Measurements from ENCODE around the gene CACNA1C. TPM values are rescaled to one million over a fixed set of nuclear protein-coding genes. Genes with fewer than 3 reads are reported as not detected.
"Not testable (repeated sequence)": the region's sequence is repeated elsewhere in the genome, so short reads cannot be mapped to it uniquely, and the experiment has no call there.

The CACNA1C gene
- total and polyA plus RNA-seq, 2 donors from 2014 or later: 1.6 to 17.4 TPM

DNA sequence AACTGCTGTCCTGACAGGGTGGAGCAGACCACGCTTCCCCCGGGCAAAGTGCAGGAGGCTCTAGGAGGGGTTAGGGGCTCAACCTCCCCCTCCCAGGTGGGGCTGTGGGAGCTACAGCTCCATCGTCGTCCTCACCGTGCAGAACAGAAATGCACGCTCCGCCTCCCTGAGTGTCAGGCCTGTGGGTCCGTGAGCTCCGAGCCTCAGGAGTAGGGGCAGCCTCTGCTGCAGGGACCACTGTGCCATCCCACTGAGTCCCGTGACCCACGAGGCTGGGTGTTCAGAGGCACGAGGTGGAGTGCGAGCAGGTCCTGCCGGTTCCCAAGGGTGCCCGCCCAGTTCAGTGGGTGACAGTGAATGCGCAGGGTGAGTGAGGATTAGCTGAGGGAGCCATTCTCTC lies 48.6 kb downstream of the CACNA1C start:
- DNase-seq (no peak), FAIRE-seq (no peak)
- TF ChIP-seq, protein P1, sequence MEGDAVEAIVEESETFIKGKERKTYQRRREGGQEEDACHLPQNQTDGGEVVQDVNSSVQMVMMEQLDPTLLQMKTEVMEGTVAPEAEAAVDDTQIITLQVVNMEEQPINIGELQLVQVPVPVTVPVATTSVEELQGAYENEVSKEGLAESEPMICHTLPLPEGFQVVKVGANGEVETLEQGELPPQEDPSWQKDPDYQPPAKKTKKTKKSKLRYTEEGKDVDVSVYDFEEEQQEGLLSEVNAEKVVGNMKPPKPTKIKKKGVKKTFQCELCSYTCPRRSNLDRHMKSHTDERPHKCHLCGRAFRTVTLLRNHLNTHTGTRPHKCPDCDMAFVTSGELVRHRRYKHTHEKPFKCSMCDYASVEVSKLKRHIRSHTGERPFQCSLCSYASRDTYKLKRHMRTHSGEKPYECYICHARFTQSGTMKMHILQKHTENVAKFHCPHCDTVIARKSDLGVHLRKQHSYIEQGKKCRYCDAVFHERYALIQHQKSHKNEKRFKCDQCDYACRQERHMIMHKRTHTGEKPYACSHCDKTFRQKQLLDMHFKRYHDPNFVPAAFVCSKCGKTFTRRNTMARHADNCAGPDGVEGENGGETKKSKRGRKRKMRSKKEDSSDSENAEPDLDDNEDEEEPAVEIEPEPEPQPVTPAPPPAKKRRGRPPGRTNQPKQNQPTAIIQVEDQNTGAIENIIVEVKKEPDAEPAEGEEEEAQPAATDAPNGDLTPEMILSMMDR (IDR thresholded peaks at IDR 0.05; ENCODE audit: borderline replicate concordance, extremely low read depth, insufficient read depth): no peak
- H3K4me1 ChIP-seq (ENCODE audit: control insufficient read depth in 2 of 3, insufficient read depth in 2 of 3, low read depth in 1 of 3, low read length in 3 of 3): no peaks in the 10 kb centered on the region
- no peak overlapping the region for H3K4me3 ChIP-seq (ENCODE audit: low read length in 3 of 3)
- intact Hi-C loops (cut with DNase I): no loop called here
- no peak overlapping the region for H3K27ac ChIP-seq (ENCODE audit: low read depth in 2 of 2, low read length in 2 of 2)
- no peak overlapping the region for H3K9ac ChIP-seq (ENCODE audit: low read length in 3 of 3)
- no peaks in the 10 kb centered on the region for H3K9me3 ChIP-seq (ENCODE audit: control insufficient read depth in 2 of 3, insufficient read depth in 1 of 3, low read length in 3 of 3)
- H3K36me3 ChIP-seq (ENCODE audit: control insufficient read depth in 2 of 3, insufficient read depth in 3 of 3, low read length in 3 of 3): no peaks in the 10 kb centered on the region
- H3K27me3 ChIP-seq (ENCODE audit: control insufficient read depth, insufficient read depth, low read length): no peaks in the 10 kb centered on the region

DNA sequence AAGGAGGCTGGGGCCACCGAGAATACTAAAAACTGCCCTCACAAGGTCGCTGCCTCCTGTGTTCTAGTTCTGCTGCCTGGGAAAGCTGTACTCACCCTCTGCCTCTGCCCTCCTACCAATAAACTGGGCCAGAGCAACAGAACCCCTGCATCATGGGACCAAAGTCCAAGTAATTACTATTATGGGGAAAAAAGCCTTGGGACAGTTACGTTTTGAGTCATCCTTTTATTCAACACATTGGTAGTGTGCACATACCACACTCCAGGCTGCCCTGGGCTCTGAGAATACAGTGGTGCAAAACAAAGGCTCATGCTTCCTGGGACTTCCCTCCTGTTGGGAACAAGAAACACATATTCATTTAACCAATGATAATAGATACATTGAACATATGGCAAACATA lies 49.0 kb downstream of the CACNA1C start:
- FAIRE-seq (no peak), DNase-seq (no peak)
- H3K36me3 ChIP-seq (ENCODE audit: control insufficient read depth in 2 of 3, insufficient read depth in 3 of 3, low read length in 3 of 3): no peaks in the 10 kb centered on the region
- no peak overlapping the region for H3K9ac ChIP-seq (ENCODE audit: low read length in 3 of 3)
- TF ChIP-seq, protein P1 (IDR thresholded peaks at IDR 0.05; ENCODE audit: borderline replicate concordance, extremely low read depth, insufficient read depth): no peak
- no peaks in the 10 kb centered on the region for H3K4me1 ChIP-seq (ENCODE audit: control insufficient read depth in 2 of 3, insufficient read depth in 2 of 3, low read depth in 1 of 3, low read length in 3 of 3)
- H3K27ac ChIP-seq (ENCODE audit: low read depth in 2 of 2, low read length in 2 of 2): no peak overlapping the region
- H3K9me3 ChIP-seq (ENCODE audit: control insufficient read depth in 2 of 3, insufficient read depth in 1 of 3, low read length in 3 of 3): no peaks in the 10 kb centered on the region
- no peak overlapping the region for H3K4me3 ChIP-seq (ENCODE audit: low read length in 3 of 3)
- no peaks in the 10 kb centered on the region for H3K27me3 ChIP-seq (ENCODE audit: control insufficient read depth, insufficient read depth, low read length)
- intact Hi-C loops (cut with DNase I): no loop called here

DNA sequence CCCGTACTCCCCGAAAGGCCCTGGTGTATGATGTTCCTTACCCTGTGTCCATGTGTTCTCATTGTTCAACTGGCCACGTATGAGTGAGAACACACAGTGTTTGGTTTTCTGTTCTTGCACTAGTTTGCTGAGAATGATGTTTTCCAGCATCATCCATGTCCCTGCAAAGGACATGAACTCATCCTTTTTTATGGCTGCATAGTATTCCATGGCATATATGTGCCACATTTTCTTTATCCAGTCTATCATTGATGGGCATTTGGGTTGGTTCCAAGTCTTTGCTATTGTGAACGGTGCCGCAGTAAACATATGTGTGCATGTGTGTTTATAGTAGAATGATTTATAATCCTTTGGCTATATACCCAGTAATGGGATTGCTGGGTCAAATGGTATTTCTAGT lies 49.9 kb downstream of the CACNA1C start:
- H3K27me3 ChIP-seq (ENCODE audit: control insufficient read depth, insufficient read depth, low read length); H3K9me3 ChIP-seq (ENCODE audit: control insufficient read depth in 2 of 3, insufficient read depth in 1 of 3, low read length in 3 of 3); H3K36me3 ChIP-seq (ENCODE audit: control insufficient read depth in 2 of 3, insufficient read depth in 3 of 3, low read length in 3 of 3); intact Hi-C loops (cut with DNase I); H3K4me3 ChIP-seq (ENCODE audit: low read length in 3 of 3); FAIRE-seq; H3K9ac ChIP-seq (ENCODE audit: low read length in 3 of 3); H3K27ac ChIP-seq (ENCODE audit: low read depth in 2 of 2, low read length in 2 of 2); DNase-seq; H3K4me1 ChIP-seq (ENCODE audit: control insufficient read depth in 2 of 3, insufficient read depth in 2 of 3, low read depth in 1 of 3, low read length in 3 of 3): not testable (repeated sequence)

DNA sequence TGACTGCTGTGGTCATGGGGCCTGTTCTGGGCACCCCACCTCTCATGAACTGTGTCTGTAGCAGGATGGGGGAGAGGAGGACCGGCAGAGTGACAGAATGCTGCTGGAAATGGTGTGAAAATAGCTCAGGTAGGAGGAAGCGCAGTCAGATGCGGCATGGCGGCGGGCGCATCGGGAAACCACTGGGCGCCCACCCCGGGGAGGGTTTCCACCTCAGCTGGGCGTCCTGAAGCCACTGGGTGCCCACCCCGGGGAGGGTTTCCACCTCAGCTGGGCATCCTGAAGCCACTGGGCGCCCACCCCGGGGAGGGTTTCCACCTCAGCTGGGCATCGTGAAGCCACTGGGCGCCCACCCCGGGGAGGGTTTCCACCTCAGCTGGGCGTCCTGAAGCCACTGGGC lies 52.6 kb downstream of the CACNA1C start:
- H3K9ac ChIP-seq (ENCODE audit: low read length in 3 of 3); H3K36me3 ChIP-seq (ENCODE audit: control insufficient read depth in 2 of 3, insufficient read depth in 3 of 3, low read length in 3 of 3); H3K27ac ChIP-seq (ENCODE audit: low read depth in 2 of 2, low read length in 2 of 2); H3K4me3 ChIP-seq (ENCODE audit: low read length in 3 of 3); H3K27me3 ChIP-seq (ENCODE audit: control insufficient read depth, insufficient read depth, low read length); FAIRE-seq; intact Hi-C loops (cut with DNase I); H3K4me1 ChIP-seq (ENCODE audit: control insufficient read depth in 2 of 3, insufficient read depth in 2 of 3, low read depth in 1 of 3, low read length in 3 of 3); H3K9me3 ChIP-seq (ENCODE audit: control insufficient read depth in 2 of 3, insufficient read depth in 1 of 3, low read length in 3 of 3); DNase-seq: not testable (repeated sequence)

DNA sequence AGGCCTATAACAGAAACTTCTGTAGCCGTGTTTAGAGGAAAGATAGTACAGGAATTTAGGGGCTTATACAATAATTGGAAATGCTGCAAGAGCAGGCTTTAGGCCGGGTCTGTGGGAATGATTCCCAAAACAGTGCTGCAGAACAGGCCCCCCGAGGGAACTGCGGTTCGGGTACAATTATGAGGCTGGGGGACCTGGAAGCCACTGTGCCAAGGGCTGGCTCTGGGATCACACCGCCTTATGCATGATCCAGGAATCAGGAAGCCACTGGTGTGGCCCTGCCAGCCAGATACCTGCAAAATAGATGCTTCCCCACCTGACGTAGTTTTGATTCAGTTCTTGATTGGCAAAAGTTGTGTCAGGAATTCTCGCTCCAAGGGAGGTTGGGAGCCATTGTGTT lies 55.4 kb downstream of the CACNA1C start:
- Histone ChIP-seq H3K27me3 (ENCODE audit: control insufficient read depth, insufficient read depth, low read length) (no peaks in the 10 kb centered on the region), H3K9ac (ENCODE audit: low read length in 3 of 3) (no peak overlapping the region), H3K4me3 (ENCODE audit: low read length in 3 of 3) (no peak overlapping the region), H3K9me3 (ENCODE audit: control insufficient read depth in 2 of 3, insufficient read depth in 1 of 3, low read length in 3 of 3) (no peaks in the 10 kb centered on the region), H3K27ac (ENCODE audit: low read depth in 2 of 2, low read length in 2 of 2) (no peak overlapping the region), H3K36me3 (ENCODE audit: control insufficient read depth in 2 of 3, insufficient read depth in 3 of 3, low read length in 3 of 3) (no peaks in the 10 kb centered on the region), H3K4me1 (ENCODE audit: control insufficient read depth in 2 of 3, insufficient read depth in 2 of 3, low read depth in 1 of 3, low read length in 3 of 3) (peaks cover 0 to 2% (median 0%) of the 10 kb centered on the region in 3 donors)
- TF ChIP-seq, protein P1 (IDR thresholded peaks at IDR 0.05; ENCODE audit: borderline replicate concordance, extremely low read depth, insufficient read depth): no peak
- intact Hi-C loops (cut with DNase I): no loop called here
- no peak for FAIRE-seq
- no peak for DNase-seq
